A549 (cell line): ENCODE results near the gene RERE.

Experiments used
- CHD2 ChIP-seq: fragments of 150-350 bp; IDR thresholded peaks from 2 replicates; pipeline ENCODE4 v1.6.1; 2014; ENCODE audit warnings: low read length; ENCODE audit not compliant: partially characterized antibody
- FOSL2 ChIP-seq, 2 experiments: fragments of 450-650 bp in 1 of 2; fragments of >200 bp in 1 of 2; sonication (Bioruptor Twin) in 1 of 2; formaldehyde crosslinking; IDR thresholded peaks; 2 replicates each; pipeline versions ENCODE4 v1.5.0 to v1.6.1; 2016 to 2020; ENCODE audit warnings: mild to moderate bottlenecking in 1 of 2, moderate library complexity in 1 of 2
- HMGXB4 ChIP-seq: fragments of 250-450 bp; sonication (Bioruptor Pico); IDR thresholded peaks from 2 replicates; pipeline ENCODE4 v1.5.0; 2021; ENCODE audit warnings: mild to moderate bottlenecking, moderate library complexity, borderline replicate concordance
- JUN ChIP-seq, 2 experiments: fragments of >200 bp; sonication (Bioruptor Twin); formaldehyde crosslinking; IDR thresholded peaks; 2 replicates in 1 of 2; 3 replicates in 1 of 2; pipeline ENCODE4 v1.6.1; 2016 to 2017
- KDM5A ChIP-seq: fragments of 200-600 bp; sonication (generic); IDR thresholded peaks from 2 replicates; pipeline ENCODE4 v1.6.1; 2016; ENCODE audit warnings: antibody characterized with exemption, mild to moderate bottlenecking
- MYC ChIP-seq: IDR thresholded peaks from 2 replicates; pipeline ENCODE4 v1.6.1; 2012; ENCODE audit warnings: mild to moderate bottlenecking, inconsistent platforms, low read length, improper control_type of control experiment, borderline replicate concordance
- NR3C1 ChIP-seq: fragments of >200 bp; sonication (Bioruptor Twin); formaldehyde crosslinking; IDR thresholded peaks from 3 replicates; pipeline ENCODE4 v1.6.1; 2017
- POLR2A ChIP-seq: IDR thresholded peaks from 2 replicates; pipeline ENCODE4 v1.6.1; 2012; ENCODE audit warnings: mild to moderate bottlenecking, low read length
- RAD21 ChIP-seq, 2 experiments: fragments of >200 bp in 1 of 2; sonication (Bioruptor Twin) in 1 of 2; formaldehyde crosslinking in 1 of 2; IDR thresholded peaks in 1 of 2; conservative IDR thresholded peaks in 1 of 2; 2 replicates in 1 of 2; 3 replicates in 1 of 2; pipeline ENCODE4 v1.6.1; 2012 to 2018; ENCODE audit warnings: inconsistent platforms in 1 of 2
- TP53 ChIP-seq: fragments of 250-450 bp; sonication (Bioruptor Pico); IDR thresholded peaks from 2 replicates; pipeline ENCODE4 v1.5.0; 2021; ENCODE audit warnings: mild to moderate bottlenecking, moderate library complexity
- TF ChIP-seq, protein P1 (sequence below): fragments of >200 bp; sonication (Bioruptor Twin); formaldehyde crosslinking; IDR thresholded peaks from 3 replicates; pipeline ENCODE4 v1.5.1; 2016
- TF ChIP-seq, protein P2 (sequence below): IDR thresholded peaks from 2 replicates; pipeline ENCODE4 v1.6.1; 2012

- TF ChIP-seq POLR2A, result no peak
- no peak for TF ChIP-seq CHD2
- TF ChIP-seq, protein P1, sequence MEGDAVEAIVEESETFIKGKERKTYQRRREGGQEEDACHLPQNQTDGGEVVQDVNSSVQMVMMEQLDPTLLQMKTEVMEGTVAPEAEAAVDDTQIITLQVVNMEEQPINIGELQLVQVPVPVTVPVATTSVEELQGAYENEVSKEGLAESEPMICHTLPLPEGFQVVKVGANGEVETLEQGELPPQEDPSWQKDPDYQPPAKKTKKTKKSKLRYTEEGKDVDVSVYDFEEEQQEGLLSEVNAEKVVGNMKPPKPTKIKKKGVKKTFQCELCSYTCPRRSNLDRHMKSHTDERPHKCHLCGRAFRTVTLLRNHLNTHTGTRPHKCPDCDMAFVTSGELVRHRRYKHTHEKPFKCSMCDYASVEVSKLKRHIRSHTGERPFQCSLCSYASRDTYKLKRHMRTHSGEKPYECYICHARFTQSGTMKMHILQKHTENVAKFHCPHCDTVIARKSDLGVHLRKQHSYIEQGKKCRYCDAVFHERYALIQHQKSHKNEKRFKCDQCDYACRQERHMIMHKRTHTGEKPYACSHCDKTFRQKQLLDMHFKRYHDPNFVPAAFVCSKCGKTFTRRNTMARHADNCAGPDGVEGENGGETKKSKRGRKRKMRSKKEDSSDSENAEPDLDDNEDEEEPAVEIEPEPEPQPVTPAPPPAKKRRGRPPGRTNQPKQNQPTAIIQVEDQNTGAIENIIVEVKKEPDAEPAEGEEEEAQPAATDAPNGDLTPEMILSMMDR, result no peak
- no peak for TF ChIP-seq MYC
- no peak for TF ChIP-seq NR3C1
- TF ChIP-seq HMGXB4 (CRISPR knock-in tag), result no peak
- TF ChIP-seq, protein P2, sequence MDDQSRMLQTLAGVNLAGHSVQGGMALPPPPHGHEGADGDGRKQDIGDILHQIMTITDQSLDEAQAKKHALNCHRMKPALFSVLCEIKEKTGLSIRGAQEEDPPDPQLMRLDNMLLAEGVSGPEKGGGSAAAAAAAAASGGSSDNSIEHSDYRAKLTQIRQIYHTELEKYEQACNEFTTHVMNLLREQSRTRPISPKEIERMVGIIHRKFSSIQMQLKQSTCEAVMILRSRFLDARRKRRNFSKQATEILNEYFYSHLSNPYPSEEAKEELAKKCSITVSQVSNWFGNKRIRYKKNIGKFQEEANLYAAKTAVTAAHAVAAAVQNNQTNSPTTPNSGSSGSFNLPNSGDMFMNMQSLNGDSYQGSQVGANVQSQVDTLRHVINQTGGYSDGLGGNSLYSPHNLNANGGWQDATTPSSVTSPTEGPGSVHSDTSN, result no peak
- TF ChIP-seq FOSL2 (IDR thresholded peaks at IDR 0.05), result no peak
- TF ChIP-seq FOSL2 (CRISPR knock-in tag; IDR thresholded peaks at IDR 0.05), result no peak
- TF ChIP-seq RAD21 (conservative IDR thresholded peaks at IDR 0.05 in 1 of 2, IDR thresholded peaks at IDR 0.05 in 1 of 2), result no peak
- TF ChIP-seq KDM5A, result no peak
- TF ChIP-seq JUN (IDR thresholded peaks at IDR 0.05), result no peak
- no peak for TF ChIP-seq TP53 (CRISPR knock-in tag)
Observed at GRCh38 chr1:8745749-8746390, 71.6 kb downstream of the RERE start.
